ENCODE results near the gene THAP8.

Gene THAP8

GRCh38 chr19:35991731-35992450 lies 62.2 kb downstream of the THAP8 start:
- no peak for DNase-seq

- no peak for DNase-seq
These were observed 63.0 kb downstream of the THAP8 start for GRCh38 chr19:35990771-35991730.

- no peak for DNase-seq
These were observed 63.9 kb downstream of the THAP8 start for GRCh38 chr19:35990156-35990555.

- no peak for DNase-seq
These were observed 65.3 kb downstream of the THAP8 start for GRCh38 chr19:35988824-35989223.

GRCh38 chr19:35987571-35987896 lies 66.6 kb downstream of the THAP8 start:
- DNase-seq = no peak

GRCh38 chr19:35986664-35987570 lies 67.2 kb downstream of the THAP8 start:
- no peak for DNase-seq

GRCh38 chr19:35986111-35986510 lies 68.0 kb downstream of the THAP8 start:
- DNase-seq = no peak

All from activated CD8-positive, alpha-beta memory T cell treated with anti-CD3 and anti-CD28 coated beads, Interleukin-2, amount 50 U/mL, for 48 hours (primary cell).